Naive thymus-derived CD4-positive, alpha-beta T cell (primary cell): ENCODE results near the gene ZNF81. TPM values are rescaled to one million over a fixed set of nuclear protein-coding genes. Genes with fewer than 3 reads are reported as not detected.
"Not testable (repeated sequence)": the region's sequence is repeated elsewhere in the genome, so short reads cannot be mapped to it uniquely, and the experiment has no call there.

Source experiments
- ATAC-seq: fragments of 150-1000 bp; cut with Tn5 transposase; 2 replicates; pipeline ENCODE4 v1.10.0; 2021; ENCODE audit warnings: mild to moderate bottlenecking, moderate library complexity
- CTCF ChIA-PET: fragments of 350-600 bp; sonication (Branson Sonifier 250); formaldehyde crosslinking; loops from one replicate; lab custom pipeline; 2021; ENCODE audit warnings: antibody characterized with exemption; lab: Charles Lee
- POLR2A ChIA-PET: fragments of 350-600 bp; sonication (Branson Sonifier 250); formaldehyde crosslinking; loops from one replicate; lab custom pipeline; 2021; ENCODE audit warnings: antibody characterized with exemption, inconsistent platforms; lab: Charles Lee
- DNase-seq, 9 donors: peaks; one replicate each; pipeline versions ENCODE4 v3.0.0 to v3.0.0-alpha.2; 2020 to 2022; ENCODE audit warnings: mixed read lengths in 1 of 9
- H3K27ac ChIP-seq: one replicate; pipeline ENCODE4 v1.7.0; 2013; ENCODE audit warnings: mild to moderate bottlenecking, low read depth, low read length, moderate library complexity
- H3K27me3 ChIP-seq, 2 donors: one replicate each; pipeline ENCODE4 v1.7.0; 2013; ENCODE audit warnings: low read length in 2 of 2, mild to moderate bottlenecking in 2 of 2, moderate library complexity in 2 of 2; ENCODE audit not compliant: control insufficient read depth in 2 of 2, insufficient read depth in 2 of 2
- H3K36me3 ChIP-seq, 3 experiments: 1 replicate in 2 of 3; 2 replicates in 1 of 3; pipeline ENCODE4 v1.7.0; 2013; ENCODE audit warnings: low read length in 3 of 3, mild to moderate bottlenecking in 3 of 3, moderate library complexity in 1 of 3; ENCODE audit not compliant: insufficient read depth in 3 of 3, control insufficient read depth in 2 of 3
- H3K4me1 ChIP-seq, 2 donors: one replicate each; pipeline ENCODE4 v1.7.0; 2013; ENCODE audit warnings: low read length in 2 of 2, mild to moderate bottlenecking in 2 of 2, moderate library complexity in 1 of 2; ENCODE audit not compliant: control insufficient read depth in 2 of 2, insufficient read depth in 2 of 2
- H3K4me3 ChIP-seq: 2 replicates; pipeline ENCODE4 v1.7.0; 2013; ENCODE audit warnings: mild to moderate bottlenecking, low read length
- H3K9me3 ChIP-seq, 3 experiments: 1 replicate in 2 of 3; 2 replicates in 1 of 3; pipeline ENCODE4 v1.7.0; 2013; ENCODE audit warnings: low read length in 3 of 3; ENCODE audit not compliant: control insufficient read depth in 2 of 3
- H3K27ac Mint-ChIP-seq, 9 donors: one replicate each; pipeline ENCODE4 v1.8.0; 2020 to 2022; ENCODE audit warnings: mixed read lengths in 9 of 9, mild to moderate bottlenecking in 8 of 9, moderate library complexity in 5 of 9, inconsistent platforms in 2 of 9
- H3K27me3 Mint-ChIP-seq, 5 donors: one replicate each; pipeline ENCODE4 v1.8.0; 2021 to 2022; ENCODE audit warnings: mixed read lengths in 5 of 5, mild to moderate bottlenecking in 1 of 5
- H3K36me3 Mint-ChIP-seq, 5 donors: one replicate each; pipeline ENCODE4 v1.8.0; 2020 to 2022; ENCODE audit warnings: mixed read lengths in 5 of 5, mild to moderate bottlenecking in 3 of 5, inconsistent platforms in 1 of 5
- H3K4me1 Mint-ChIP-seq, 7 donors: one replicate each; pipeline ENCODE4 v1.8.0; 2020 to 2022; ENCODE audit warnings: mixed read lengths in 7 of 7, mild to moderate bottlenecking in 3 of 7, inconsistent platforms in 1 of 7
- H3K4me3 Mint-ChIP-seq, 10 donors: one replicate each; pipeline ENCODE4 v1.8.0; 2020 to 2022; ENCODE audit warnings: mild to moderate bottlenecking in 10 of 10, mixed read lengths in 10 of 10, moderate library complexity in 6 of 10, inconsistent platforms in 2 of 10
- H3K9me3 Mint-ChIP-seq, 11 donors: one replicate each; pipeline ENCODE4 v1.8.0; 2020 to 2022; ENCODE audit warnings: mixed read lengths in 11 of 11, mild to moderate bottlenecking in 4 of 11, inconsistent platforms in 1 of 11, moderate library complexity in 1 of 11
- intact Hi-C, 2 donors: fragments of 100-400 bp; cut with micrococcal nuclease; formaldehyde crosslinking; loops; one replicate each; pipeline ENCODE4 v1.15.1; 2023
- polyA plus RNA-seq, 2 donors: library from polyadenylated mRNA; unstranded; fragments of 300-500 nt; fragmentation: Illumina TruSeq; gene quantifications; one replicate each; pipeline ENCODE4 v1.2.3, GENCODE V29; 2021
- total RNA-seq, 6 experiments: library from RNA in 5 of 6; stranded (reverse) in 5 of 6; gene quantifications; 1 replicate in 5 of 6; 2 replicates in 1 of 6; pipeline ENCODE4 v1.2.3 and lab custom pipeline; 2021 to 2026

The ZNF81 gene
- 10 to 100 TPM; 11.0 to 14.7 (median 11.7) TPM for total RNA-seq
- polyA plus RNA-seq, result 1 to 10 TPM; 2.1 to 2.6 TPM
- 16.4 reads per million, percentile 46 among the genes with 10 or more reads in this experiment for total RNA-seq (lab: John Stamatoyannopoulos, UW)

DNA sequence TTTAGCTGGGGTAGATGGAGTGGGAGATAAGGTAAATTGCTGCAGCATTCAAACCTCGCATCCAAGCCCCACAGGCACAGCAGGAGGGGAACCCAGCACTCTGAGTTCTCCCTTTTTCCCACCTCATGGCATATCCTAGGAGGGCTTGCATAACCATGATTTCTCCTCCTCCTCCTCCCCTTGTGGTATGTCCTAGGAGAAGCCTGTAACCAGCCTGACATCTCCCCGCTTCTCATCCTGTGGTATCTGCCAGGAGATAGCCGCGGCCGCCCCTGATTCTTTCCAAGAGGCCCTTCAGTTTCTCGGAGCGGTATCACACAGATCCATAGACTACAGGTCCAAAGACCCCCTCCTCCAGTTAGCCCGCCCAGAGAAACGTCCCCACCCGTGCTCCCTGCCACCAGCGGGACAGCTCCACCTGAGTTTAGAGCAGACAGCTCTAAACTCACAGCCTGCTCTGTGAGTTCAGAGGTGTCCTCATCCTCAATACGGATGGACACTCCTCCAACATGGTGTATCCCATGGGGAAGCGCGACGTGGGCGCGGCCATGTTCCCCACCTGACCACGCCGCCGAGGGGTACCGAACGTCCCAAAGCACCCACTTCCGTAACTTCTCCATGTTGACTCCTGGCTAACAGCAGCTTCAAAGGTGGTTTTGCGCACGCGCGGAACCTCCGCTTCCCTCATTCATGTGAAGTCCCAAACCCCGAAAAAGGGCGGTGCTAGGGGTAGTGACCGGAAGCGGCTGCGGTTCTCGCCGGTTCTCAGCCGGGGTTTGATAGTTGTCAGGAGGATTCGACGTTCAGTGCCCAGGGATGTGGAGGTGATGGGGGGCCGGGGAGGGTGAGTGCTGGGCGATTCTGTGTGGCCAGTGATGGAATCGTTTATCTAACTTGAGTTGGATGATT lies at the start of gene ZNF81:
TSS of gene ZNF81 (plus strand) at position 739 of the 909 bp plus-strand sequence. CDS start 9,366 bp downstream, outside the sequence.
- H3K4me1 Mint-ChIP-seq, result peaks cover 1 to 36% (median 26%) of the 10 kb centered on the region in 7 donors
- ChIA-PET POLR2A (interaction anchor here (0.6 to 2.8 kb wide), 5 partner anchors 16 to 352 kb away, joined by 3 to 13 read pairs (median 3); no protein-coding TSS in a partner anchor), CTCF (interaction anchor here (1.4 kb wide), 1 partner anchor 191 kb away, joined by 3 read pairs; no protein-coding TSS in a partner anchor)
- H3K9me3 ChIP-seq, result no peaks in the 10 kb centered on the region
- ATAC-seq (peak; percentile 96), DNase-seq (peak; percentile 73 to 91 (median 83))
- peak within 1 kb of the TSS; percentile 79 for H3K27ac ChIP-seq
- H3K36me3 Mint-ChIP-seq, result peaks cover 0 to under 1% (median 0%) of the 10 kb centered on the region in 5 donors
- no peaks in the 10 kb centered on the region for H3K27me3 Mint-ChIP-seq
- peak within 1 kb of the TSS; percentile 94 to 99 (median 97) for H3K27ac Mint-ChIP-seq
- intact Hi-C loops, result loop anchor here (1.0 to 10.0 kb wide), 16 partner anchors 118 to 1356 kb away; partner anchors contain the start of genes ARAF (in 2 of the 2), ZNF41 (in 2 of the 2), CDK16 (in 1 of the 2) and ELK1 (in 1 of the 2)
- H3K27me3 ChIP-seq, result no peaks in the 10 kb centered on the region
- peak within 1 kb of the TSS; percentile 67 for H3K4me3 ChIP-seq
- H3K9me3 Mint-ChIP-seq, result no peaks in the 10 kb centered on the region
- H3K36me3 ChIP-seq, result no peaks in the 10 kb centered on the region
- peak within 1 kb of the TSS; percentile 96 to 99 (median 98) for H3K4me3 Mint-ChIP-seq
- peaks cover 4 to 6% of the 10 kb centered on the region in 2 donors for H3K4me1 ChIP-seq

DNA sequence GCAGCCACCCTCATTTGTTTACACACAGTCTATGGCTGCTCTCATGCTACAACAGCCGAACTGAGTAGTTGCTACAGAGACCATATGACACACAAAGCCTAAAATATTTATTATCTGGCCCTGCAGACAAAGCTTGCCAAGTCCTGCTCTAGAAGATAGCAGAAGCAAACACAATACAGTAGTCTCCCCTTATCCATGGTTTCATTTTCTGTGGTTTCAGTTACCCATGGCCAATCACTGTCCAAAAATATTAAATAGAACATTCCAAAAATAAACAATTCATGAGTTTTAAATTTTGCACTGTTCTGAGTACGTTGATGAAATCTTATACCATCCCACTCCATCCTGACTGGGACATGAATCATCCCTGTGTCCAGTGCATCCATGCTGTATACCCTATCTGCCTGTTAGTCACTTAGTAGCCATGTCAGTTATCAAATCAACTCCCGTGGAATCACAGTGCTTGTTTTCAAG lies 40.2 kb upstream of the ZNF81 start:
- POLR2A ChIA-PET, result no interaction called here
- no peaks in the 10 kb centered on the region for H3K36me3 Mint-ChIP-seq
- H3K27me3 Mint-ChIP-seq, result peaks cover 0 to 4% (median 0%) of the 10 kb centered on the region in 5 donors
- H3K4me3 ChIP-seq, result no peak overlapping the region
- no peaks in the 10 kb centered on the region for H3K9me3 Mint-ChIP-seq
- no peaks in the 10 kb centered on the region for H3K4me1 ChIP-seq
- H3K4me1 Mint-ChIP-seq, result no peaks in the 10 kb centered on the region
- H3K9me3 ChIP-seq, result no peaks in the 10 kb centered on the region
- CTCF ChIA-PET, result no interaction called here
- no peak overlapping the region for H3K4me3 Mint-ChIP-seq
- no peaks in the 10 kb centered on the region for H3K36me3 ChIP-seq
- H3K27ac Mint-ChIP-seq, result no peak overlapping the region
- no peak overlapping the region for H3K27ac ChIP-seq
- DNase-seq, result no peak
- intact Hi-C loops, result no loop called here
- no peak for ATAC-seq
- H3K27me3 ChIP-seq, result no peaks in the 10 kb centered on the region

DNA sequence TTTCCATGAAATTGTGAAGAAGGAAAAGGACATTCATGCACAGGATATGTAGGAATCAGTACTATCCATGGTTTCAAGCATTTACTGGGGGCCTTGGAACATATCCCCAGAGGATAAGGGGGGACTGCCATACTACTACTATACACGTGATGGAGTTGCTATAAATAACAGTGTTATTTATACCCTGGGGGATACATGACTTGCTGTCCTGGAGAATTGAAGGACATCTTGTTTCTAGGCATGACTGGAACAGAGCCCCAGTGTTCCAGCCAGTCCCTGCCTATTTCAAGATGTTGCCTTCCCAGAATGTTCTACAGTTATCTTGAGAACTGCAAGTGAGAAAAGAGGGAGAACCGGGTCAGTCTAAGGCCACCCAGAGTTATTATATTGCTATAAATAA lies 39.6 kb upstream of the ZNF81 start:
- H3K4me1 Mint-ChIP-seq, result no peaks in the 10 kb centered on the region
- CTCF ChIA-PET, result no interaction called here

DNA sequence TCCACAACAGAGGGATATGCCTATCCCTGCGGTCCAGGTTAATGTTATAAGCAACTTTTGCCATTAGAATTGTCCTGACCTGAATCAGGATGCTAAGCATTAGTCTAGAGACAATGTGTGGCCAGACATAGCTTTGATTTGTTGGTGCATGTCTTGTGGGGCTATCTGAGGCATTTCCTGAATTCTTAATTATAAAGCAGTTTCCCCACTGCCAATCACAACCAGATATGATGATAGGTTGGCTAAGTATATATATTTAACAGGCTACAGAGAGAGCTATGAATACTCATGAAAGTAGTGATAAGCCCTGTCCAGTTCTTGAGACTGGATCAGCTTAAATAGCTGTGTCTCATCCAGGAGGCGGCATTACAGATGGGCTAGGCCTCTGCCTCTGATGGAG lies 37.8 kb upstream of the ZNF81 start:
- H3K4me1 Mint-ChIP-seq, result no peaks in the 10 kb centered on the region
- peaks cover 0 to 4% (median 0%) of the 10 kb centered on the region in 5 donors for H3K27me3 Mint-ChIP-seq
- Histone ChIP-seq H3K9me3 (no peaks in the 10 kb centered on the region), H3K27ac (no peak overlapping the region), H3K4me1 (no peaks in the 10 kb centered on the region), H3K36me3 (no peaks in the 10 kb centered on the region), H3K27me3 (no peaks in the 10 kb centered on the region), H3K4me3 (no peak overlapping the region)
- H3K9me3 Mint-ChIP-seq, result no peaks in the 10 kb centered on the region
- intact Hi-C loops, result no loop called here
- DNase-seq, result no peak
- no peaks in the 10 kb centered on the region for H3K36me3 Mint-ChIP-seq
- ChIA-PET POLR2A (no interaction called here), CTCF (no interaction called here)
- ATAC-seq, result no peak
- no peak overlapping the region for H3K4me3 Mint-ChIP-seq
- no peak overlapping the region for H3K27ac Mint-ChIP-seq

More for the DNA sequence above, 39.6 kb upstream of the ZNF81 start:
- Mint-ChIP-seq H3K9me3 (no peaks in the 10 kb centered on the region), H3K27ac (no peak overlapping the region), H3K27me3 (peaks cover 0 to 3% (median 2%) of the 10 kb centered on the region in 5 donors), H3K36me3 (no peaks in the 10 kb centered on the region), H3K4me3 (no peak overlapping the region)
- Histone ChIP-seq H3K27ac (no peak overlapping the region), H3K9me3 (no peaks in the 10 kb centered on the region), H3K4me1 (no peaks in the 10 kb centered on the region), H3K36me3 (no peaks in the 10 kb centered on the region), H3K27me3 (no peaks in the 10 kb centered on the region), H3K4me3 (no peak overlapping the region)
- DNase-seq, result no peak
- intact Hi-C loops, result no loop called here
- POLR2A ChIA-PET, result no interaction called here
- no peak for ATAC-seq

DNA sequence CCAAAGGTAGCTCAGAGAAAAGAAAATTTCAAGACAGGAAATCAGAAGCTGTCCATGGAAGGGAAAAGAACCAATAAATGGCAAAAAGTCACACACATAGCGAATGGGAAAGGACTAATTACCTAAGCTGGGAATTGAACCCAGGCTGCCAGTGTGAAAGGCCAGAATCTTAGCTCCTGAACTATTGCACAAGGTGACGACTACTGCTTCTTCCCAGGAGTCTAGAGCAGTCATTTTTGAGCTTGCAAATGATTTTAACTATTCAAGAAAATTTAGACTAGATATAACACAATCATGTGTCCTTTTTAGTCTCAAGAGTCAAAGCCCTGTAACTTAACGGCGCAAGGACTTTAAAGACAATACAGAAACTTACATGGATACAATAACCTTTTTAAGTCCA lies 34.1 kb upstream of the ZNF81 start:
- intact Hi-C loops, result no loop called here
- Mint-ChIP-seq H3K36me3 (no peaks in the 10 kb centered on the region), H3K27ac (no peak overlapping the region), H3K4me1 (no peaks in the 10 kb centered on the region), H3K27me3 (peaks cover 0 to 4% (median 0%) of the 10 kb centered on the region in 5 donors), H3K9me3 (no peaks in the 10 kb centered on the region), H3K4me3 (no peak overlapping the region)
- Histone ChIP-seq H3K27me3 (no peaks in the 10 kb centered on the region), H3K36me3 (no peaks in the 10 kb centered on the region), H3K27ac (no peak overlapping the region), H3K9me3 (no peaks in the 10 kb centered on the region), H3K4me3 (no peak overlapping the region), H3K4me1 (no peaks in the 10 kb centered on the region)
- DNase-seq (no peak), ATAC-seq (no peak)
- CTCF ChIA-PET, result no interaction called here
- POLR2A ChIA-PET, result no interaction called here

DNA sequence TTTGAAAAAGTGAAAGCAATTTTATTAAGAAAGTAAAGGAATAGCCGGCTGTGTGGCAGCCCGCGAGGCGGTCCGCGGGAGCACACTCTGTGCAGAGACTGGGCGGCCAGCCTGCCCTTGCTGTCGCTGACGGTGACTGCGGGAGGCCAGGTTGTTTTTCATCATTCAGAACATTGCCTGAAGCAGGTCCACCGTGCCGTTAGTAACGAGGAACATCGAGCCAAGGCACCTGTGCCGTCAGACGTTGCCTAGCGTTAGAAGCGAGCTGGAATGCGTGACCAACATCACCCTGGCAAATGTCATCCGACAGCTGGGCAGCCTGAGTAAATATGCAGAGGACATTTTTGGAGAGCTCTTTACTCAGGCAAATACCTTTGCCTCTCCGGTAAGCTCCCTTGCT lies 33.6 kb upstream of the ZNF81 start:
- H3K4me1 Mint-ChIP-seq, H3K27me3 Mint-ChIP-seq, POLR2A ChIA-PET, H3K4me3 Mint-ChIP-seq, DNase-seq, H3K27ac Mint-ChIP-seq, ATAC-seq, H3K9me3 Mint-ChIP-seq, H3K4me3 ChIP-seq, H3K4me1 ChIP-seq, H3K36me3 ChIP-seq, CTCF ChIA-PET, H3K36me3 Mint-ChIP-seq, H3K27ac ChIP-seq, intact Hi-C loops, H3K27me3 ChIP-seq, H3K9me3 ChIP-seq: not testable (repeated sequence)
